ENCODE data around the gene C1QC.

Gene C1QC

DNA sequence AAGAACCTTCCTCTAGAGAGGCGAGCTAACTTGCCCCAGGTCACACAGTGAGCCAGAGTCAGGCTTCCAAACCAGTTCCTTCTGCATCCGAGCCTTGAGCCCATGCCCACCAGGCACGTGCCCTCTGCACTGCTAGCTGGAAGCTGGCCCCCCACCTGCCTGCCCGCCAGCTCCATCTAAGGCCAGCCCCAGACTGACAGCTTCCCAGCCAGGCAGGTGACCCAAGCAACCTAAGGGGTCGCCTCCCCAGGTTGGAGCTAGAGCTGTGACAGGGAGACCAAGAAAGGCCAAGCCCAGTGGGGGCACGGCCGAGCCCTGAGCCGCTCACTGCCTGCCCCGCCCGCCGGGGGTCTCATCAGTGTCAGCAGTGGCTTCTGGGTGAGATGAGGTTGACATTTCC is 26.9 kb upstream of the C1QC start:
- no peak overlapping the region for H3K9ac ChIP-seq (ENCODE audit: low read depth in 1 of 2, low read length in 2 of 2)
- no peaks in the 10 kb centered on the region for H3K36me3 ChIP-seq (ENCODE audit: control insufficient read depth in 2 of 2, insufficient read depth in 2 of 2, low read length in 2 of 2)
- H3K9me3 ChIP-seq (ENCODE audit: control insufficient read depth in 2 of 2, low read length in 2 of 2): no peaks in the 10 kb centered on the region
- H3K27me3 ChIP-seq (ENCODE audit: control insufficient read depth in 2 of 2, insufficient read depth in 2 of 2, low read length in 2 of 2): peaks cover 8 to 20% of the 10 kb centered on the region in 2 donors
- no peak overlapping the region for H3K4me3 ChIP-seq (ENCODE audit: low read length in 2 of 2)
- H3K27ac ChIP-seq (ENCODE audit: low read depth in 2 of 2, low read length in 2 of 2): no peak overlapping the region
- H3K4me1 ChIP-seq (ENCODE audit: control insufficient read depth in 2 of 2, insufficient read depth in 2 of 2, low read length in 2 of 2): no peaks in the 10 kb centered on the region

DNA sequence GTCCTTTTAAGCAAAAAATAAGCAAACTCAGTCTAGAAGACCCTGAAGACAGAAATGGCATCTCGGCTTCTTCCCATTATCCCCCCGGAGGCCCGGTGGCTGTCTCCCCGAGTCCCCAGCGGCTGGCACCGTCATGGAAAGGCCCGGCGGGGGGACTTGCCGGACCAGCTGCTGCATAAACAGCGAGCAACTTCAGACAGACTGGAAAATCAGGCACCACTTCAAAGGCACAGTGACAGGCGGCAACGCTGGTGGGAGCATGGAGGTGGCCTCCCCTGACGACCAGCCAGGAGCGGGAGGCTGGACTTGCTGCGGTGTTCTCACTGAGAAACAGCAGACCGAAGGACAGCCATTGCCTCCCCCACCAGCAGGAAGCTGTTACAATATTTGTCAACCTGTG is 25.4 kb upstream of the C1QC start:
- H3K27me3 ChIP-seq (ENCODE audit: control insufficient read depth in 2 of 2, insufficient read depth in 2 of 2, low read length in 2 of 2): peaks cover 14 to 20% of the 10 kb centered on the region in 2 donors
- no peaks in the 10 kb centered on the region for H3K4me1 ChIP-seq (ENCODE audit: control insufficient read depth in 2 of 2, insufficient read depth in 2 of 2, low read length in 2 of 2)
- H3K4me3 ChIP-seq (ENCODE audit: low read length in 2 of 2): no peak overlapping the region
- H3K9ac ChIP-seq (ENCODE audit: low read depth in 1 of 2, low read length in 2 of 2): no peak overlapping the region
- no peaks in the 10 kb centered on the region for H3K36me3 ChIP-seq (ENCODE audit: control insufficient read depth in 2 of 2, insufficient read depth in 2 of 2, low read length in 2 of 2)
- no peaks in the 10 kb centered on the region for H3K9me3 ChIP-seq (ENCODE audit: control insufficient read depth in 2 of 2, low read length in 2 of 2)
- no peak overlapping the region for H3K27ac ChIP-seq (ENCODE audit: low read depth in 2 of 2, low read length in 2 of 2)

DNA sequence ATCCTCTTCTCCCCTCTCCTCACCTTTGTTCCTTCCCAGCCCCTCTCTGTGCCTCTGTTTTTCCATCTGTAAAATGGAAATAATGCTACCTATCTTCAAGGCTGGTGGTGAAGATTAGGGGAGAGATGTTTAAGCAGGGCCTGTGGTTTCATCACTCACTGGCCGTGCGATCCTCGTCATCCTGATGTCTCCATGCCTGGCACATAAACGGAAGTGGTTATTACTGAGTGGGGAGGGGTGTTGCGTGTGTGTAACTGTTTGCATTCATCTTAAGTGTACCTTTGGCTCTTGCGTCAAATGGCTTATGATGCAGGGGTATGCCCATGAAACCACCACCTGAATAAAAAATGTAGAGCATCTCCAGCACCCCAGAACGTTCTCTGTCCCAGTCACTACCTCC is 24.2 kb upstream of the C1QC start:
- Histone ChIP-seq H3K27me3 (ENCODE audit: control insufficient read depth in 2 of 2, insufficient read depth in 2 of 2, low read length in 2 of 2) (peaks cover 16 to 19% of the 10 kb centered on the region in 2 donors), H3K4me3 (ENCODE audit: low read length in 2 of 2) (no peak overlapping the region), H3K4me1 (ENCODE audit: control insufficient read depth in 2 of 2, insufficient read depth in 2 of 2, low read length in 2 of 2) (no peaks in the 10 kb centered on the region), H3K9ac (ENCODE audit: low read depth in 1 of 2, low read length in 2 of 2) (no peak overlapping the region), H3K9me3 (ENCODE audit: control insufficient read depth in 2 of 2, low read length in 2 of 2) (no peaks in the 10 kb centered on the region), H3K36me3 (ENCODE audit: control insufficient read depth in 2 of 2, insufficient read depth in 2 of 2, low read length in 2 of 2) (no peaks in the 10 kb centered on the region), H3K27ac (ENCODE audit: low read depth in 2 of 2, low read length in 2 of 2) (no peak overlapping the region)

DNA sequence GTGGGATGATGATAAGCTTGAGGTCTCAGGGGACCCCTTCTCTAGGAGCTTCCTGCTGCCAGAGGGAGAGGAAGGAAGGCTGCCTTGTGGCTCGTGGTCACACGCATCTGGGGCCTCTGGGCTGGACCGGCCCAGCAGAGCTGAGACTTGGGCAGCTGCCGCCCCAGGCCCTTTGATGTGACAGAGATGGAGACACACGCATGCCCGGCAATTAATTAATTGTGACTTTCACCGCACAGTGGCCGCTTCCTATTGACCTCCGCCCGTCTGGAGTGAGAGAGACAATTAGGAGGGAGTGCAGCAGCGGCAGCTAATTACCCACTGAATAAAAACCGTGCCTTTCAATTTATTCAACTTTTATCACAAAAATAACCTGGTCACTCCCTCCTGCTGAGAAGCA is 23.6 kb upstream of the C1QC start:
- H3K36me3 ChIP-seq (ENCODE audit: control insufficient read depth in 2 of 2, insufficient read depth in 2 of 2, low read length in 2 of 2): no peaks in the 10 kb centered on the region
- no peak overlapping the region for H3K27ac ChIP-seq (ENCODE audit: low read depth in 2 of 2, low read length in 2 of 2)
- H3K4me1 ChIP-seq (ENCODE audit: control insufficient read depth in 2 of 2, insufficient read depth in 2 of 2, low read length in 2 of 2): no peaks in the 10 kb centered on the region
- H3K27me3 ChIP-seq (ENCODE audit: control insufficient read depth in 2 of 2, insufficient read depth in 2 of 2, low read length in 2 of 2): peaks cover 16 to 18% of the 10 kb centered on the region in 2 donors
- H3K9ac ChIP-seq (ENCODE audit: low read depth in 1 of 2, low read length in 2 of 2): no peak overlapping the region
- no peak overlapping the region for H3K4me3 ChIP-seq (ENCODE audit: low read length in 2 of 2)
- no peaks in the 10 kb centered on the region for H3K9me3 ChIP-seq (ENCODE audit: control insufficient read depth in 2 of 2, low read length in 2 of 2)

DNA sequence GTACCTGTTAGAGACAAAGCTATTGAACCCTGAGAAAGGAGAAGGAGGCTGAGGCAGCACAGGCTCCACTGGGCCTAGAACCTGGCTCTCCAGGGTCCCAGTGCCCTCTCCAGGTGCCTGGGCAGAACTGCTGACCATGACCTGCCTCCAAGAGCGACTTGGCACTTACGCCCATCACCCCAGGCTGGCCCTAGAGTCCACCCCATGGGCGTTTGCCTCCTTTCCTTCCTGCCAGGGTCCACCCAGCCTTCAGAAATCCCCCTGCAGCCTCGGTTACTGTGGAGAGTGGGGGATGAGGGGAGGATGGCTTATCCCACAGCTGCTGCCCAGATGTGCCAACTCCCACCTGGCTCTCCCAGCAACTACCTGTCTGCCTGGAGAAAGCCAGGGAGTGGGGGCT is 21.7 kb upstream of the C1QC start:
- no peaks in the 10 kb centered on the region for H3K4me1 ChIP-seq (ENCODE audit: control insufficient read depth in 2 of 2, insufficient read depth in 2 of 2, low read length in 2 of 2)
- H3K27me3 ChIP-seq (ENCODE audit: control insufficient read depth in 2 of 2, insufficient read depth in 2 of 2, low read length in 2 of 2): peaks cover 27 to 33% of the 10 kb centered on the region in 2 donors
- no peaks in the 10 kb centered on the region for H3K36me3 ChIP-seq (ENCODE audit: control insufficient read depth in 2 of 2, insufficient read depth in 2 of 2, low read length in 2 of 2)
- H3K27ac ChIP-seq (ENCODE audit: low read depth in 2 of 2, low read length in 2 of 2): no peak overlapping the region
- H3K4me3 ChIP-seq (ENCODE audit: low read length in 2 of 2): no peak overlapping the region
- H3K9me3 ChIP-seq (ENCODE audit: control insufficient read depth in 2 of 2, low read length in 2 of 2): no peaks in the 10 kb centered on the region
- H3K9ac ChIP-seq (ENCODE audit: low read depth in 1 of 2, low read length in 2 of 2): no peak overlapping the region

DNA sequence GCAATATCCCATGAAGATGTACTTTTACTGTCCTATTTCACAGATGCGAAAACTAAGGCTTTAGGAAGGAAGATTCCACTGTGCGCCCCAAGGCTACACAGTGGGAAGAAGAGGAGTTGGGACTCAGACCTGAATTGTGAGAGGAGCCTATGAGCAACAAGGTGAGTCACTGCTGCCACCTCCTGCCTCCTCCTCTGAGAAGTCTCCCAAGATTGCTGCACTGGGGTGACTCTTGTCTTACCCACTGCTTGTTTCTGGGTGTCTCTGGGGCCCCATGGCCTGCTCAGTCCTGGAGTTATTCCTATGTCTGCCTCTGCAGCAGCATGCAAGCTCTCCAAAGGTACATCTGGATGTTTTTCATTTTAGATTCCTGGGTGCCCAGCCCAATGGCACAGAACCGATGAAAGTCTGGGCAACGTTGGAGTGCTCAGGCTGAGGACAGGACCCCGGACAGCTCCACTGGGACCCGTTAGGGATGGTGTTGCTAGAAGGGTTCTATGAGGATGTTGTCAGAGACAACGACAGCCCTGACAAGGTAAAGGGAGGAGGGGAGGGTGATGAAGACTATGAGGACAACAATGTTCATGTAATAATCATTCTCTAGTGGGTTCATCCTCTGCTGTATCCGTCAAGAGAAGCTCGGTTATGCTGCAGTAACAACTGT is 18.0 kb upstream of the C1QC start:
- no peak overlapping the region for H3K4me3 ChIP-seq (ENCODE audit: low read length in 2 of 2)
- no peak overlapping the region for H3K27ac ChIP-seq (ENCODE audit: low read depth in 2 of 2, low read length in 2 of 2)
- H3K9ac ChIP-seq (ENCODE audit: low read depth in 1 of 2, low read length in 2 of 2): no peak overlapping the region
- no peaks in the 10 kb centered on the region for H3K4me1 ChIP-seq (ENCODE audit: control insufficient read depth in 2 of 2, insufficient read depth in 2 of 2, low read length in 2 of 2)
- H3K36me3 ChIP-seq (ENCODE audit: control insufficient read depth in 2 of 2, insufficient read depth in 2 of 2, low read length in 2 of 2): no peaks in the 10 kb centered on the region
- peaks cover 24 to 27% of the 10 kb centered on the region in 2 donors for H3K27me3 ChIP-seq (ENCODE audit: control insufficient read depth in 2 of 2, insufficient read depth in 2 of 2, low read length in 2 of 2)
- H3K9me3 ChIP-seq (ENCODE audit: control insufficient read depth in 2 of 2, low read length in 2 of 2): no peaks in the 10 kb centered on the region

DNA sequence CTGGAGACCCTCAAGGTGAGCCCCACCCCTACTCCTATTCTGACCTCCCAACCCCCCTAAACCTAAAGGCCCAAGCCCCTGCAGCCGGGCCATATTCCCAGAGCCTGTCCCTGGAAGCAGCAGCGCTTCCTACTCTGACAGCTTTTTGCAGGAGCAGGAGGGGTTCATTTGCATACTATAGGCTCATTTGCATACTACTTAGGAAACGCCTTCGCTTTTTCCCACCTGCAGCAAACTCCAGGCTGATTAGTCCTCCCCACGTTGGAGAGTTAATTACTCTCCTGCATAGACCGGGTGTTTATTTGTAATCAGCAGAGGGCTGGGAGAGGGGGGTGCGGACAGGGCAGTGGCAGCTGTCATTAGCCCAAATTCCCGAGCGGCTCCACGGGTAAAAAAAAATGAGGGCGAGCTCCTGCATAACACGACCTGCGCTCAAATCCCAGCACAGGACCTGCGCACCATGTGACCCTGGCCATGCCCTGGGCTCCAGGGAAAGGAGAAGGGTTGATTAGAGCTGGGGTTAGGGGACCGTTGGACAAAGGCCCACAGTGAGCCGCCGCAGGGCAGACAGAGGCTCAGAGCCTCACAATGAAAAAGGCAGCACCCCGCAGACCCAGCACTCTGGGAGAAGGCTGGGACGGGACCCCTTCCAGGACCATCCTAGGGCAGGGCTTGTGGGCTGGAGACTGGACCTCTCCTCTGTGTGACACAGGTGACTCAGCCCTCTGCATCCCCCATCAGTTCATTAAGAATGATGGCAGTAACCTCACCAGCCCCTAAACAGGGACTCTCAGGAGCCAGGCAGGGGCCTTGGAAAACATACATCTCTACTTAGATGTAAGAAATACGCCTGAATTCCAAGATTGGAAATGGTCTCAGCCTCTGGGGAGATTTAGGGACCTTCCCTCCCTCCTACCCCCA is 16.9 kb upstream of the C1QC start:
- Histone ChIP-seq H3K4me3 (ENCODE audit: low read length in 2 of 2) (no peak overlapping the region), H3K9me3 (ENCODE audit: control insufficient read depth in 2 of 2, low read length in 2 of 2) (no peaks in the 10 kb centered on the region), H3K9ac (ENCODE audit: low read depth in 1 of 2, low read length in 2 of 2) (no peak overlapping the region), H3K36me3 (ENCODE audit: control insufficient read depth in 2 of 2, insufficient read depth in 2 of 2, low read length in 2 of 2) (no peaks in the 10 kb centered on the region), H3K4me1 (ENCODE audit: control insufficient read depth in 2 of 2, insufficient read depth in 2 of 2, low read length in 2 of 2) (no peaks in the 10 kb centered on the region), H3K27me3 (ENCODE audit: control insufficient read depth in 2 of 2, insufficient read depth in 2 of 2, low read length in 2 of 2) (peaks cover 24 to 29% of the 10 kb centered on the region in 2 donors), H3K27ac (ENCODE audit: low read depth in 2 of 2, low read length in 2 of 2) (no peak overlapping the region)

DNA sequence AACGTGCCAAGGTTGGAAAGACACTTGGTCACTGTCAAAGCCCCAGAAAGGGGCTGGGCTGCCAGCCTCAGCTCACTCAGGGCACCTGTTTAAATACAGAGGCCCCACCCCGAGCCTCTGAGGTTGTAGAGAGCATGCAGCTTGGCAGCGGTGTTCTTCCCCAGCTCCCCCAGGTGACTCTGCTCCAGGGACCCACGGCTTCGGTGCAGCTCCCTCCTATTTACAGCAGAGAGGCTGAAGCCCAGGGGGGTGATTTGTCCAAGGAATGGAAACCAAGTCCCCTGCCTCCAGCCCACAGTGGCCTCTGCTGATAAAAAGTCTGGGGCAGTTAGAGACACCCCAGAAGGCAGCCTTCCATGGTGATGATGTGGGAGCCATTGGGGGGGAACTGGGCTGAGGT is 16.1 kb upstream of the C1QC start:
- Histone ChIP-seq H3K27ac (ENCODE audit: low read depth in 2 of 2, low read length in 2 of 2) (no peak overlapping the region), H3K36me3 (ENCODE audit: control insufficient read depth in 2 of 2, insufficient read depth in 2 of 2, low read length in 2 of 2) (no peaks in the 10 kb centered on the region), H3K4me3 (ENCODE audit: low read length in 2 of 2) (no peak overlapping the region), H3K27me3 (ENCODE audit: control insufficient read depth in 2 of 2, insufficient read depth in 2 of 2, low read length in 2 of 2) (peaks cover 18 to 29% of the 10 kb centered on the region in 2 donors), H3K9ac (ENCODE audit: low read depth in 1 of 2, low read length in 2 of 2) (no peak overlapping the region), H3K4me1 (ENCODE audit: control insufficient read depth in 2 of 2, insufficient read depth in 2 of 2, low read length in 2 of 2) (no peaks in the 10 kb centered on the region), H3K9me3 (ENCODE audit: control insufficient read depth in 2 of 2, low read length in 2 of 2) (no peaks in the 10 kb centered on the region)

DNA sequence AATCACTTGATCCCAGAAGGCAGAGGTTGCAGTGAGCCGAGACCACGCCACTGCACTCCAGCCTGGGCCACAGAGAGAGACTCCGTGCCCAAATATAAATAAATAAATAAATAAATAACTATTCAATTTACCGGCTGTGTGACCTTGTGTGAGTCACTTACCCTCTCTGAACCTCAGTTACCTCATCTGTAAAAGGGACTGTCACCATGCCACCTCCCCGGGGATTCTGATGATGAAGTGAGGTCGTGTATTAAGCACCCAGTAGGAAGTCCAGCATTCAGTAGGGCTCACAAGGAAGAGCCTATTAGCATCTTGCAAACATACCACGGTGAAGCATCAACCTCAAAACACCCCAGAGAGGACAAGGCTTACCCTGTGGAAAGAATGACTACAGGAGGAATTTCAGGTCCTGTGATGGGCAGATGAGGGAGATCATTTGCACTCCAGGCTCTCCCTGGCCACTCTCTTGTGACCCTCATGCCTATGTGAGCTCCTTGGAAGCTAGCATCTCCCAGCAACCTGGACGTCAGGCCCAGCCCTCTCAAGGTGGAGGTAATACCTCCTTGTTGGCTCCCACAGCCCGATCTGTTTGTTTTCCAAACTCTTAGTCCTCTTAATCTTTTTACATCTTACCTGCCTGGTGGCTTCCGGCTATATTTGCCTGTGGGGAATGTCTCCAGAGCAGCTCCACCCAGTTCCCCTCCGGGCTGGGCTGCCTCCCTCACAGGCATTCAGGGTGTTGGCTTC is 14.6 kb upstream of the C1QC start:
- H3K9me3 ChIP-seq (ENCODE audit: control insufficient read depth in 2 of 2, low read length in 2 of 2): no peaks in the 10 kb centered on the region
- H3K27me3 ChIP-seq (ENCODE audit: control insufficient read depth in 2 of 2, insufficient read depth in 2 of 2, low read length in 2 of 2): peaks cover 17 to 29% of the 10 kb centered on the region in 2 donors
- H3K4me3 ChIP-seq (ENCODE audit: low read length in 2 of 2): no peak overlapping the region
- H3K4me1 ChIP-seq (ENCODE audit: control insufficient read depth in 2 of 2, insufficient read depth in 2 of 2, low read length in 2 of 2): no peaks in the 10 kb centered on the region
- H3K27ac ChIP-seq (ENCODE audit: low read depth in 2 of 2, low read length in 2 of 2): no peak overlapping the region
- H3K36me3 ChIP-seq (ENCODE audit: control insufficient read depth in 2 of 2, insufficient read depth in 2 of 2, low read length in 2 of 2): no peaks in the 10 kb centered on the region
- no peak overlapping the region for H3K9ac ChIP-seq (ENCODE audit: low read depth in 1 of 2, low read length in 2 of 2)

DNA sequence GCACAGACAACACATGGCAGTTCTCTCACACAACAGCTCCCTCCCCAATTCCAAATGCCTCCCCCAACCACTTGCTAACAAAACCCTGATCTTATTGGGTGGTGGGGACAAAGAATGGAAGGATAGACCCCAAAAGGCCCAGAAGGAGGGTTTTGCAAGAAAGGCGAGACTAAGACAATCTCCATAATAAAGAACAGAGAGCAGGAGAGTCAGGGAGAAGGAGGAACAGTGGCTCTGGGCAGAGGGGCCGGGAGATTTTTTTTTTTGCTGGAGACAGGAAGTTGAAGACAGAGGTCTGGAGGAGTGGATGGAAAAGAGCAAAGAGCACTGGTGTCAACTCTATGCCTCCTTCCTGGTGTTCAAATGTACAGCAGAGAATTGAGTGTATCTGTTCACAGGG is 13.5 kb upstream of the C1QC start:
- Histone ChIP-seq H3K9me3 (ENCODE audit: control insufficient read depth in 2 of 2, low read length in 2 of 2) (no peaks in the 10 kb centered on the region), H3K4me3 (ENCODE audit: low read length in 2 of 2) (no peak overlapping the region), H3K27ac (ENCODE audit: low read depth in 2 of 2, low read length in 2 of 2) (no peak overlapping the region), H3K9ac (ENCODE audit: low read depth in 1 of 2, low read length in 2 of 2) (no peak overlapping the region), H3K27me3 (ENCODE audit: control insufficient read depth in 2 of 2, insufficient read depth in 2 of 2, low read length in 2 of 2) (peaks cover 17 to 28% of the 10 kb centered on the region in 2 donors), H3K4me1 (ENCODE audit: control insufficient read depth in 2 of 2, insufficient read depth in 2 of 2, low read length in 2 of 2) (no peaks in the 10 kb centered on the region), H3K36me3 (ENCODE audit: control insufficient read depth in 2 of 2, insufficient read depth in 2 of 2, low read length in 2 of 2) (no peaks in the 10 kb centered on the region)
